Neural progenitor cell (in vitro differentiated cells): ENCODE measurements around the gene FAM180B.

Experiments
- EZH2 ChIP-seq: fragments of 200-600 bp; sonication (generic); IDR thresholded peaks from 2 replicates; pipeline ENCODE4 v1.6.1; 2017; ENCODE audit warnings: antibody characterized with exemption, mild to moderate bottlenecking, moderate library complexity
- EZH2phosphoT487 ChIP-seq: fragments of 200-600 bp; sonication (generic); IDR thresholded peaks from 2 replicates; pipeline ENCODE4 v1.6.1; 2017; ENCODE audit warnings: antibody characterized with exemption
- TF ChIP-seq, protein P1 (sequence below): fragments of 200-600 bp; sonication (generic); IDR thresholded peaks from 2 replicates; pipeline ENCODE4 v1.5.1; 2017; ENCODE audit warnings: antibody characterized with exemption, mild to moderate bottlenecking

- TF ChIP-seq, protein P1, sequence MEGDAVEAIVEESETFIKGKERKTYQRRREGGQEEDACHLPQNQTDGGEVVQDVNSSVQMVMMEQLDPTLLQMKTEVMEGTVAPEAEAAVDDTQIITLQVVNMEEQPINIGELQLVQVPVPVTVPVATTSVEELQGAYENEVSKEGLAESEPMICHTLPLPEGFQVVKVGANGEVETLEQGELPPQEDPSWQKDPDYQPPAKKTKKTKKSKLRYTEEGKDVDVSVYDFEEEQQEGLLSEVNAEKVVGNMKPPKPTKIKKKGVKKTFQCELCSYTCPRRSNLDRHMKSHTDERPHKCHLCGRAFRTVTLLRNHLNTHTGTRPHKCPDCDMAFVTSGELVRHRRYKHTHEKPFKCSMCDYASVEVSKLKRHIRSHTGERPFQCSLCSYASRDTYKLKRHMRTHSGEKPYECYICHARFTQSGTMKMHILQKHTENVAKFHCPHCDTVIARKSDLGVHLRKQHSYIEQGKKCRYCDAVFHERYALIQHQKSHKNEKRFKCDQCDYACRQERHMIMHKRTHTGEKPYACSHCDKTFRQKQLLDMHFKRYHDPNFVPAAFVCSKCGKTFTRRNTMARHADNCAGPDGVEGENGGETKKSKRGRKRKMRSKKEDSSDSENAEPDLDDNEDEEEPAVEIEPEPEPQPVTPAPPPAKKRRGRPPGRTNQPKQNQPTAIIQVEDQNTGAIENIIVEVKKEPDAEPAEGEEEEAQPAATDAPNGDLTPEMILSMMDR = no peak
- no peak for TF ChIP-seq EZH2
- TF ChIP-seq EZH2phosphoT487 = no peak
These were observed 41.2 kb upstream of the FAM180B start for GRCh38 chr11:47545298-47545697.
